Measurements from ENCODE around the gene GPHA2.

Gene GPHA2

DNA sequence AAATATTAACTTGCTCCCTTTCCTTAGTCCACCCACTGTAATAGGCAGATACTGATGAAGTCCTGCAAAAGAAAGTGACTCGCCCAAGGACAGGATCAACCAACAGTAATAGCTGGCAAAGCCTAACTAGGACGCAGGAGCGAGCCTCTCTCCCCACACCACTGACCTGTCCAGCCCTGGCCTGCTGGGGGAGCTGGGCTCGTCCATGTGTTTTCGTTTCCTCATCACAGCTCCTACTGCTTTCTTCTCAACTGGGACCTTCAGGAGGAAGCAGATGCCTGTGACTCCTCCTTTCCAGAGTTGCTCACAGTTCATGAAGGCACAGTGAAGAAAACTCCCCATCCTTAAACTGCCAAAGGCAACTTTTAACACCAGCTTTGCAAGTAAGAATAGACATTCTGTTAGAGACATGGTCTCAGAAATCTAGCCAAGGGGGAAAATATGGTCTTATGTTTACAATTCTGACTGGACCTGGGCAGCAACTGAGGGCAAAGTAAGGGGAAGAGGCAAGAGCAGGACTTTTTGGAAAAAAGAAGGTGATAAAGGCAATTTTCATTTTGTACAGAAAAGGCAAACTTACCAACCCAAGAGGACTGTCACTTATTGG is 11.6 kb upstream of the GPHA2 start:
- no peak overlapping the region for H3K4me2 ChIP-seq (ENCODE audit: low read length)
- H3K9me2 ChIP-seq (replicated peaks; ENCODE audit: control insufficient read depth, low read length), result no peaks in the 10 kb centered on the region
- no peaks in the 10 kb centered on the region; the same call in 1 of the 2 replicates for H3F3A ChIP-seq (ENCODE audit: control insufficient read depth, insufficient read depth)
- H4K20me1 ChIP-seq (ENCODE audit: control insufficient read depth, insufficient read depth, low read depth, low read length), result no peaks in the 10 kb centered on the region
- H3K4me1 ChIP-seq (ENCODE audit: control insufficient read depth, low read length), result peaks cover 30% of the 10 kb centered on the region
- H3K36me3 ChIP-seq (ENCODE audit: control insufficient read depth, low read length), result no peaks in the 10 kb centered on the region
- H3K27me3 ChIP-seq (ENCODE audit: control insufficient read depth, low read length), result no peaks in the 10 kb centered on the region
- H3K4me3 ChIP-seq (ENCODE audit: low read length), result no peak overlapping the region
- H3K27ac ChIP-seq (ENCODE audit: low read depth, low read length), result no peak overlapping the region
- TF ChIP-seq, protein P1, sequence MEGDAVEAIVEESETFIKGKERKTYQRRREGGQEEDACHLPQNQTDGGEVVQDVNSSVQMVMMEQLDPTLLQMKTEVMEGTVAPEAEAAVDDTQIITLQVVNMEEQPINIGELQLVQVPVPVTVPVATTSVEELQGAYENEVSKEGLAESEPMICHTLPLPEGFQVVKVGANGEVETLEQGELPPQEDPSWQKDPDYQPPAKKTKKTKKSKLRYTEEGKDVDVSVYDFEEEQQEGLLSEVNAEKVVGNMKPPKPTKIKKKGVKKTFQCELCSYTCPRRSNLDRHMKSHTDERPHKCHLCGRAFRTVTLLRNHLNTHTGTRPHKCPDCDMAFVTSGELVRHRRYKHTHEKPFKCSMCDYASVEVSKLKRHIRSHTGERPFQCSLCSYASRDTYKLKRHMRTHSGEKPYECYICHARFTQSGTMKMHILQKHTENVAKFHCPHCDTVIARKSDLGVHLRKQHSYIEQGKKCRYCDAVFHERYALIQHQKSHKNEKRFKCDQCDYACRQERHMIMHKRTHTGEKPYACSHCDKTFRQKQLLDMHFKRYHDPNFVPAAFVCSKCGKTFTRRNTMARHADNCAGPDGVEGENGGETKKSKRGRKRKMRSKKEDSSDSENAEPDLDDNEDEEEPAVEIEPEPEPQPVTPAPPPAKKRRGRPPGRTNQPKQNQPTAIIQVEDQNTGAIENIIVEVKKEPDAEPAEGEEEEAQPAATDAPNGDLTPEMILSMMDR (IDR thresholded peaks at IDR 0.05; ENCODE audit: low read depth, low read length, poor library complexity, severe bottlenecking), result no peak
- no peak for TF ChIP-seq EZH2phosphoT487 (IDR thresholded peaks at IDR 0.05; ENCODE audit: borderline replicate concordance, low read length)
- H3K9me3 ChIP-seq (ENCODE audit: control insufficient read depth, insufficient read depth, low read length), result no peaks in the 10 kb centered on the region
- H3K79me2 ChIP-seq (ENCODE audit: control insufficient read depth, low read length), result no peaks in the 10 kb centered on the region

DNA sequence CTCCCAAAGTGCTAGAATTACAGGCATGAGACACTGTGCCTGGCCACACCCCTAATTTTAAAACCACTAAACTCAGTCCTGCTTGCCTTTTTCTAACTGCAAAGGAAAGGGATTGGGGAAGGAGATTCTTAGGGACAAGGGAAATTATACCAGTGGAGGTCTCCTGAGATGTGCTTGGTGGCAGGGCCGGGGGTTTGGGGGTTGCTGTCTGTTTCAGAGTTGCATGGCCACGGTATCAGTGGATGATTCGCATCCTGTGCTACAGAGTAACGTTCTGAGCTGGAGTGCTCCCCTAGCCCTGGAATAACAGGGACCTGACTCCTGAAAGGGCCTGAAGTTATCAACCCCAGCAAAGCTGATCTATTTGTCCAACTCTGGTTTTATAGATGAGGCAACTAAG is 846 bp upstream of the GPHA2 start:
- no peaks in the 10 kb centered on the region for H3K27me3 ChIP-seq (ENCODE audit: control insufficient read depth, low read length)
- no peak overlapping the region for H3K27ac ChIP-seq (ENCODE audit: low read depth, low read length)
- no peaks in the 10 kb centered on the region for H3K4me1 ChIP-seq (ENCODE audit: control insufficient read depth, low read length)
- no peaks in the 10 kb centered on the region for H3K79me2 ChIP-seq (ENCODE audit: control insufficient read depth, low read length)
- no peaks in the 10 kb centered on the region for H3F3A ChIP-seq (ENCODE audit: control insufficient read depth, insufficient read depth)
- H3K9me3 ChIP-seq (ENCODE audit: control insufficient read depth, insufficient read depth, low read length), result no peaks in the 10 kb centered on the region
- H3K9me2 ChIP-seq (replicated peaks; ENCODE audit: control insufficient read depth, low read length), result no peaks in the 10 kb centered on the region
- H3K4me2 ChIP-seq (ENCODE audit: low read length), result no peak overlapping the region
- TF ChIP-seq, protein P1 (IDR thresholded peaks at IDR 0.05; ENCODE audit: low read depth, low read length, poor library complexity, severe bottlenecking), result no peak
- TF ChIP-seq EZH2phosphoT487 (IDR thresholded peaks at IDR 0.05; ENCODE audit: borderline replicate concordance, low read length), result no peak
- H4K20me1 ChIP-seq (ENCODE audit: control insufficient read depth, insufficient read depth, low read depth, low read length), result no peaks in the 10 kb centered on the region
- H3K36me3 ChIP-seq (ENCODE audit: control insufficient read depth, low read length), result no peaks in the 10 kb centered on the region
- no peak overlapping the region for H3K4me3 ChIP-seq (ENCODE audit: low read length)

DNA sequence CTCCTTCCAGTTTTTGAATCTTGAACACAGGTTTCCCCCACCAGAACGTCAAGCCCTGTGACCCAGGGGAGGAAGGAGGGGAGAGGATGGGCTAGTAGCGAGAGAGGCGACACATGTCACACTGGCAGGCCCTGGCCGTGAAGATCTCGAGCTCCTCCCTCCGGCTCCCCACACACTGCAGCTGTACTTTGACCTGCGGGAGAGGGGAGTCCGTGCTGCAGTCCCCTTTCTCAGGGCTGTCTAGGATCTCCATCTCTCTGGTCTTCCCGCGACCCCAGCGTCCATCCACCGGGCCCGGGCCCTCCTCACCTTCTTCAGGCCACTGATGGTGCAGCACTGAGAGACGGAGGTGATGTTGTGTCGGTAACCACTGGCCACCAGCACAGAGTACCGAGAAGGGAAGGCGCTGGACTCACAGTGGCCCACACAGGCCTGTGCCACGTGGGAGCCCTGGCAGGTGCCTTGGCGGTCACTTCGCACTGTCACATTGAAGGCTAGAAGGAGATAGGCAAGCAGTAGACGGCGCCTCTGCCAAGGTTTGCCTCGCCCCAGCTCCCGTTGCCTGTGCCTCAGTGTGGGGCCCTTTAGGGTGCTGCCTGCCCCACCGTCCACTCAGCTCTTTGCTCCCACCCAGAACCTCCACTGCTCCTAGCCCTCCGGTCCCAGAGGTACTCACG is 873 bp downstream of the GPHA2 start:
- TF ChIP-seq, protein P1 (IDR thresholded peaks at IDR 0.05; ENCODE audit: low read depth, low read length, poor library complexity, severe bottlenecking), result no peak
- H4K20me1 ChIP-seq (ENCODE audit: control insufficient read depth, insufficient read depth, low read depth, low read length), result no peaks in the 10 kb centered on the region
- H3K4me3 ChIP-seq (ENCODE audit: low read length), result no peak overlapping the region
- no peaks in the 10 kb centered on the region for H3K36me3 ChIP-seq (ENCODE audit: control insufficient read depth, low read length)
- H3K4me1 ChIP-seq (ENCODE audit: control insufficient read depth, low read length), result no peaks in the 10 kb centered on the region
- H3K9me3 ChIP-seq (ENCODE audit: control insufficient read depth, insufficient read depth, low read length), result no peaks in the 10 kb centered on the region
- H3F3A ChIP-seq (ENCODE audit: control insufficient read depth, insufficient read depth), result no peaks in the 10 kb centered on the region
- no peaks in the 10 kb centered on the region for H3K27me3 ChIP-seq (ENCODE audit: control insufficient read depth, low read length)
- no peak overlapping the region for H3K27ac ChIP-seq (ENCODE audit: low read depth, low read length)
- H3K79me2 ChIP-seq (ENCODE audit: control insufficient read depth, low read length), result no peaks in the 10 kb centered on the region
- H3K9me2 ChIP-seq (replicated peaks; ENCODE audit: control insufficient read depth, low read length), result no peaks in the 10 kb centered on the region
- H3K4me2 ChIP-seq (ENCODE audit: low read length), result no peak overlapping the region
